NCI-H2171 (cell line): ENCODE data around the gene ARHGAP32.

Source experiments
- DNase-seq: peaks from one replicate; lab custom pipeline; 2025; lab: John Stamatoyannopoulos, UW

Gene ARHGAP32

GRCh38 chr11:129115652-129116586 lies 76.2 kb downstream of the ARHGAP32 start:
- no peak for DNase-seq

GRCh38 chr11:129109701-129110100 lies 82.4 kb downstream of the ARHGAP32 start:
- no peak for DNase-seq

DNA sequence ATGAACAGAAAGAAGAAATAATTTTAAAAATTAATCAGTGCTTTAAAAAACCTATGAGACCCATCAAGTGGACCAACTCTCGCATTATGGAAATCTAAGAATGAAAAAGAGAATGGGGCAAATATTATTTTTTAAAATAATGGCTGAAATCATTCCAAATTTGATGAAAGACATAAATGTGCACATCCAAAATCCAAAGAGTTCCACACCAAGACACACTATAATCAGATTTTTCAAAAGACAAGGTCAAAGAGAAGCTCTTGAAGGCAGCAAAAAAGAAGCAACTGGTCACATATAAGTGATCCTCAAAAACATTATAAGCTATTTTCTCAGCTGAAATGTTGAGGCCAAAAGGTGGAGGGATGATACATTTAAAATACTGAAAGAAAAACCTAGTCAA lies 85.3 kb downstream of the ARHGAP32 start:
- DNase-seq, result no peak

GRCh38 chr11:129102756-129103155 lies 89.4 kb downstream of the ARHGAP32 start:
- no peak for DNase-seq

DNA sequence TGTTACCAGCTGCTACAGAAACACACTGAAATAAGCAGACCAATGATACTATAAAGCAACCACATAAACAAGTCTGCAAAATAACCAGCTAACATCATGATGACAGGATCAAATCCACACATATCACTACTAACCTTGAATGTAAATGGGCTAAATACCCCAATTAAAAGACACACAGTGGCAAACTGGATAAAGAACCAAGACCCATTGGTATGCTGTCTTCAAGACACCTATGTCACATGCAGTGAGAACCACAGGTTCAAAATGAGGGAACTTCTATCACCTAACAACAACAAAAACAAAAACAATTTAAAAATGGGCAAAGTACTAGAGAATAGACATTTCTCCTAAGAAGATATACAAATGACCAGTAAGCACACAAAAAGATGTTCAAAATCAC lies 89.9 kb downstream of the ARHGAP32 start:
- DNase-seq, result no peak

DNA sequence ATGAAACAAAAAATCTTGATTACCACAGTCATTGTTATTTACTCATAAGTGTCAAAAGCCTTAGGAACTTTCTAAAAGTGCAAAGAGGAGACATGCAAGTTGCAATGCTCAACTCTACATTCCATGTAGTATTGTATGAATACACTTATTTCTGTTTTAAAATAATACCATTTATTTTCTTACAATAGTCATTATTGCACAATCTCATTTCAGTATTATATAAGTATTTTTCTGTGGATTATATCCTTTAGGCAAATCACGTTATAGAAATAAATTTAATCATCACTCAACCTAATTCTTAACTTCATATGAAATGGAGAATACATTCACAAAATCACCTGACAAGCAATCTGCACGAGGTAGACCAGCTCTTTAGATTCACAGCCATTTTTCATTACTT lies 98.8 kb downstream of the ARHGAP32 start:
- no peak for DNase-seq

DNA sequence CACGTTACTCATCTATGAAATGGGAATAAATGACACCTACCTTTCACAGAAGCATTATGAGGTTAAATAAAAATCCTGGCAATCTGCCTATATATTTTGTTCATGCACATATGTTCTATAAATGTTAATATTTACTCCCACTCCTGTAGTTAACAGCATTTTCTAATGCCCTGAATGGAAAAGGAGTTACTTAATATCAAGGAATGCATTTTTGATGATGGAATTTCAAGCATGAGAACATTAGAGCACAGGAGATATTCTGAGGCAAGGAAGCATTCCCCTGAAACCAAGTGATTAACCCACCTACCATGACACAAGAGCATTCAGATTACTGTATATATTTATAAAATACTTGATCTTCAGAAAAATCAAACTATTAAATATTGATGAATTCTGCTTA lies 102.1 kb downstream of the ARHGAP32 start:
- DNase-seq, result no peak

DNA sequence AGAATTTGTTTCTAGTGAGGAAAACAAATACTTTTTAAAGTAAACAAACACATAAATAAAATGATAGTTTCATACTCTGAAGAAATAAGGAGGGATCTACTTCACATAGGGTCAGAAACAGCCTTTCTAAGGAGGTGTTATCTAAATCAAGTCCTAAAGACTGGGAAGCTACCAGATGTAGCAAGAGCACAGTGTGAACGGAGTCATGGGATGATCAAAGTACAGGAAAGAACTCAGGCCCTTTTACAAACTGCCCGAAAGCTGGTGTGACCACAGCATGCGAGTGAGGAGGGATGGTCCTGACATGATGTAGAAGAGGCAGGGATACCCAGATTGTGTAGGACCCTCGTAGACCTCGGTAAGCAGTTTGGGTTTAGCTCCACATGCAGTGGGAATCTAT lies 102.8 kb downstream of the ARHGAP32 start:
- no peak for DNase-seq

- DNase-seq, result no peak
Measured at GRCh38 chr11:129086976-129087375, 105.1 kb downstream of the ARHGAP32 start.

DNA sequence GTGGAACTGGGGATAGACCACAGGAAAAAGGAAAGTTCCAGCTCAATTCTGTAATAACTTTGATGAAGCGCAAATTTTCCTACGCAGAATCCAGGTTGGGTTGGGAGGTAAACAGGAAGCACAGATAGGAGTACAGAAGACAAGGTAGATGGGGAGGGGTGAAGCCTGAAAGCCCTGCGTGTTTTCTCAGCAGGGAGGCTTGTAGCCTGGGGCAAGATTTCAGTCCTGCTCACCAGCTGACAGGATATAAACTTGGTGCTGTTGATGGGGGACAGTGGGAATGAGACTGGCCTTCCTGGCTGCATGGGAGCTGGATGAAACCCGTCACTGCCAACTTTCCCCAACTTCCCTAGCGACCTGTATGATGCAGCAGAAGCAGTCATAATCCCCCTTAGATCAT lies 114.9 kb downstream of the ARHGAP32 start:
- no peak for DNase-seq

DNA sequence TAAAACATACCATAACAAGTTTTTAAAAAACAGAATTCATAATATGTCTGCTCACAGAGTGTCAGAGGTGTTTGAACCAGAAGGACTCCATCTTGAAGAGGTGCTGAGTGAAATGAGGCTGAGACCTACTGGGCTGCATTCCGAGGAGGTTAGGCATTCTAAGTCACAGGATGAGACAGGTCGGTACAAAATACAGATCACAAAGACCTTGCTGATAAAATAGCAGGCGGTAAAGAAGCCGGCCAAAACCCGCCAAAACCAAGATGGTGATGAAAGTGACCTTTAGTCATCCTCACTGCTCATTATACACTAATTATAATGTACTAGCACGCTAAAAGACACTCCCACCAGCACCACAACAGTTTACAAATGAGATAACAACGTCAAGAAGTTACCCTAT lies 116.4 kb downstream of the ARHGAP32 start:
- no peak for DNase-seq

- DNase-seq, result no peak
Measured at GRCh38 chr11:129067454-129067853, 124.7 kb downstream of the ARHGAP32 start.

DNA sequence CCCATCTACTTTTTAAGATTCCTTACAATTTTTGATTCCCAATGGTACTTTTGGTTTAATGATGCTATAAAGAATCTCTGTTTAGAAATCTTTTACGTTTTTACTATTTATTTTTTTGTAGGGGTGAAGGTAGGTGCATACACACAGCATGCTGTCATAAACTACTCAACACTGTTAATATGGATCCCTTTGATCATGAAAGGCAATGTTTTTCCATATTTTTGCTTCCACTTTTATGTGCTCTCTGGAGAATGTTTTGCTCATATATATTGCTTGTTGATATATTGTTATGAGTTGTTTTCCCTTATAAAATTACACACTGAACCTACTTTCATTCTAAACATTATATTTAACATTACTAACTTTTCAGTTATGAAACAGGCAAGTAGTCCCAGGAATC lies 125.9 kb downstream of the ARHGAP32 start:
- DNase-seq, result no peak

GRCh38 chr11:129063118-129063517 lies 129.0 kb downstream of the ARHGAP32 start:
- no peak for DNase-seq

DNA sequence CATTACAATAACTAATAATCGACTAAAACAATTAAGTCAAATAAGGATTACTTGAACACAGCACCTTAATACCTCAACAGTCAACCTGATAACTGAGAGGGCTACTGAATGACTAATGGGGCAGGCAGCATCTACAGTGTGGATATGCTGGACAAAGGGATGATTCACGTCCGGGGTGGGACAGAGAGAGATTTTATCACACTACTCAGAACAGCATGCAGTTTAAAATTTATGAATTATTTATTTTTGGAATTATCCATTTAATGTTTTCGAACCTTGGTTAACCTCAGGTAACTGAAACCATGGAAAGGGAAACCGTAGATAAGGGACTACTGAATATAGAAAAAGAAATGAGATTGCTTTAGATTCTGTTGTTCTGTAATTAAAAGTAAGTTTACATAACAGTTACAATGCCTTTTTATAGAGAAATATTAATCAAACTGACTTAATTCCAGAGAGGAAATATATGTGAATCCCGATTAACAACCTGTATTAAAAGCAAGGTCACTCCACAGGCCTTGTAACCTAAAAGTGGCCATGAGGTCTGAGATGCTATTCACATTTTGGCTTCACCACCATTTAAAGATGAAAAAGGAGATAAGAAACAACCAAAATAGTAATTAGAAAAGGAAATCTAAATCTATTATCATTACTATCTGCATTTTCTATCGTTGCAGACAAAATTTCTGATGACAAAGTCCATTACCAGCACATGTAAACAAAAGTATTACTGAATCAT lies 130.5 kb downstream of the ARHGAP32 start:
- DNase-seq, result no peak

- no peak for DNase-seq
Measured at GRCh38 chr11:129056916-129057315, 135.2 kb downstream of the ARHGAP32 start.

DNA sequence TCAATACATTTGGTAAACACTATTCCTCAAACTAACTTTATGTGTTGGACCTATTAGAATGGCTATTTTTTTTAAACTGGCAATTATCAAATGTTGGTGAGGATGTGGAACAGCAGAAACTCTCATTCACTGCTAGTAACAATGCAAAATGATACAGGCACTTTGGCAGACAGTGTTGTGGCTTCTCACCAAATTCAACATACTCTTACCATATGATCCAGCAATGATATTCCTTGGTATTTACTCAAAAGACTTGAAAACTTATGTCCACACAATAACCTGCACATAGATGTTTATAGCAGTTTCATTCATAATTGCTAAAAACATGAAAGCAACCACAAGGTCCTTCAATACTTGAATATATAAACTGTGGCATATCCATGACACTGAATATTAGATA lies 136.9 kb downstream of the ARHGAP32 start:
- DNase-seq, result no peak

DNA sequence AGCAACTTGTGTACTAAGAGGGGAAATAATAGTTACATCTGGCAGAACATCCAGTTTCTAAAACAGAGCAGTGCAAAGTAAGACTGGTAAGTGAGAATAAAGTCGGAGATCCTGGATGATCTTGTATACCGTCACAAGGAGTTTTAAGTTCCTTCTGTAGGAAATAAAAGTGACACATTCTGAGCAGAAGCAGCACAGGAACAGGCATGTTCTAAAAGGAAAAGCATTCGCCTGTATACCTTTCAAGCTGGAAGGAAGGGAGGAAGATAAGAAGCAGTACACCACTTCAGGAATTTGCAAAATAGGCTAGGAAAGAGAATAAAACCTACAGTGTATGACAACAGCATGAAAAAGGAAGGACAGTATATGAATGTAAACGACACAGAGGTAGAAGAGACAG lies 143.2 kb downstream of the ARHGAP32 start:
- no peak for DNase-seq

DNA sequence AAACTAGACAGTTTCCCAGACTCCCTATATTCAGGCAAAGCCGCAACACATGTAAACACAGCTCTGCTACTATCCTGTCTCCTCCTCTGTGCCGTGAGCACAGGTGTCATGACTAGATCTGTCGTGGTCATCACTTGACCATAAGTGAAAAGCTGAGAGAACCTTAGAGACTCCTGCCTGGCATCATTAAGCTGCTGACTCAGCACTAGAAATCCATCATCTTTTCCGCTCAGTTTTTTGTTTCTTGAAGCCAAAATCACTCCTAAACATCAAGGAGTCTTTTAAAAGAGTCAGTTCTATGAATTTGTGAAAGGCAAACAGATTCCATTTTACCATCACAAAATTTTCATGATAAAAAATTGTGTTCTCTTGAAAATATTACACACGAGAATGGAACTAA lies 147.0 kb downstream of the ARHGAP32 start:
- DNase-seq, result no peak

- no peak for DNase-seq
Measured at GRCh38 chr11:129042503-129042902, 149.6 kb downstream of the ARHGAP32 start.

DNA sequence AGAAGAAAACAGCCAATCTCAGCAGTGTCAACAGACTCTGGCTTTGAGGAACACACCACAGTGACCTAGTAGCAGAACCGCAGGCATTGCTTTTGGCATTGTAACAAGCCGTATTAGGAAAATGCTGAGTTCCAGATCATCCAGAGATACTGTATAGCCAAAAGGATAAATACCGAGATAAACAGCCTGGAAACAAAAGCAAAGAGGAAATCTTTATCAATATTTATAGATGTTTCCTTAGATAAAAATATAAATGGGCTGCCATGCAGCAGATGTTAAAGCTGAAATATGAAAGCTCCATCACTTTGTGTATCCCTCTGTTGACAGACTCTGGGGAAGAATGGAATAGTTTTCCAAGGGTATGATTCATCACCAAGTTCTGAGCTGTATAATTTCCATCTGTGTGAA lies 150.5 kb downstream of the ARHGAP32 start:
- DNase-seq, result no peak

GRCh38 chr11:129040934-129041333 lies 151.2 kb downstream of the ARHGAP32 start:
- no peak for DNase-seq

DNA sequence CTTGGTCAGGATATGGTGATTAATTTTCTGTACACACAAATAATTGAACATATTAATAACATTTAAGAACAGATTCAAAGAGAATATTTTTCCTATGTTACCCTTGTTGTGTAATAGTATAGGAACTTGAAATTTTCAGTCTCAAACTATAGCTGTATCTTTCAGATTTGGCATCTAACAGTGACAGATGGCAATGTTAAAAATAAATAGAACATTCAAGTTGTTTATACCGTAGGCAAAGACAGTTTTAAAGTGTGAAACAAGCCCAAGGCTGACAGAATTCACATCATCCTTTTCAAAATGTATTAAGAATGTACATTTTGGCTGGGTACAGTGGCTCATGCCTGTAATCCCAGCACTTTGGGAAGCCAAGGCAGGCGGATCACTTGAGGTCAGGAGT lies 156.9 kb downstream of the ARHGAP32 start:
- DNase-seq, result no peak
